NK-92 treated with Interleukin-12 subunit alpha and Interleukin-12 subunit beta, amount 100 ng/mL, for 24 hours (cell line): ENCODE results near the gene MOCS1.

Source experiments
- DNase-seq: peaks from one replicate; lab custom pipeline; 2025; lab: John Stamatoyannopoulos, UW

Gene MOCS1

GRCh38 chr6:39902786-39903465 is 31.3 kb downstream of the MOCS1 start:
- DNase-seq: no peak

- DNase-seq: no peak
These were observed 32.1 kb downstream of the MOCS1 start for GRCh38 chr6:39902136-39902535.

- DNase-seq: no peak
These were observed 32.6 kb downstream of the MOCS1 start for GRCh38 chr6:39901670-39902069.

- no peak for DNase-seq
These were observed 33.1 kb downstream of the MOCS1 start for GRCh38 chr6:39901116-39901655.

- no peak for DNase-seq
These were observed 34.5 kb downstream of the MOCS1 start for GRCh38 chr6:39899554-39900295.

- DNase-seq: no peak
These were observed 35.6 kb downstream of the MOCS1 start for GRCh38 chr6:39898625-39899024.

GRCh38 chr6:39897698-39898097 is 36.6 kb downstream of the MOCS1 start:
- DNase-seq: no peak

GRCh38 chr6:39896701-39897100 is 37.6 kb downstream of the MOCS1 start:
- DNase-seq: no peak

GRCh38 chr6:39893286-39893685 is 41.0 kb downstream of the MOCS1 start:
- DNase-seq: no peak

- peak; percentile 8 for DNase-seq
These were observed 41.7 kb downstream of the MOCS1 start for GRCh38 chr6:39892490-39893129.

GRCh38 chr6:39891976-39892375 is 42.3 kb downstream of the MOCS1 start:
- no peak for DNase-seq

- DNase-seq: no peak
These were observed 42.9 kb downstream of the MOCS1 start for GRCh38 chr6:39891353-39891752.

GRCh38 chr6:39889229-39889628 is 45.0 kb downstream of the MOCS1 start:
- no peak for DNase-seq

GRCh38 chr6:39887692-39888450 is 46.4 kb downstream of the MOCS1 start:
- no peak for DNase-seq

GRCh38 chr6:39886871-39887270 is 47.4 kb downstream of the MOCS1 start:
- DNase-seq: no peak

- no peak for DNase-seq
These were observed 48.6 kb downstream of the MOCS1 start for GRCh38 chr6:39885691-39886090.

- no peak for DNase-seq
These were observed 49.6 kb downstream of the MOCS1 start for GRCh38 chr6:39884696-39885095.

- DNase-seq: no peak
These were observed 51.7 kb downstream of the MOCS1 start for GRCh38 chr6:39882531-39882899.

- no peak for DNase-seq
These were observed 52.3 kb downstream of the MOCS1 start for GRCh38 chr6:39881851-39882530.

- DNase-seq: no peak
These were observed 53.7 kb downstream of the MOCS1 start for GRCh38 chr6:39880594-39880993.

- no peak for DNase-seq
These were observed 54.7 kb downstream of the MOCS1 start for GRCh38 chr6:39879535-39879934.

- no peak for DNase-seq
These were observed 57.4 kb downstream of the MOCS1 start for GRCh38 chr6:39876826-39877225.
